MM.1S (cell line): ENCODE data around the gene UNC13B.

Experiments
- CTCF ChIP-seq: fragments of 300-600 bp; sonication (generic); IDR thresholded peaks from 2 replicates; pipeline ENCODE4 v1.5.1; 2016; ENCODE audit warnings: antibody characterized with exemption, low read length, mixed read lengths
- EZH2 ChIP-seq: fragments of 300-600 bp; sonication (generic); optimal IDR thresholded peaks from 2 replicates; pipeline ENCODE3; 2017; ENCODE audit warnings: low read depth, mild to moderate bottlenecking, antibody characterized with exemption, low read length, mixed read lengths

DNA sequence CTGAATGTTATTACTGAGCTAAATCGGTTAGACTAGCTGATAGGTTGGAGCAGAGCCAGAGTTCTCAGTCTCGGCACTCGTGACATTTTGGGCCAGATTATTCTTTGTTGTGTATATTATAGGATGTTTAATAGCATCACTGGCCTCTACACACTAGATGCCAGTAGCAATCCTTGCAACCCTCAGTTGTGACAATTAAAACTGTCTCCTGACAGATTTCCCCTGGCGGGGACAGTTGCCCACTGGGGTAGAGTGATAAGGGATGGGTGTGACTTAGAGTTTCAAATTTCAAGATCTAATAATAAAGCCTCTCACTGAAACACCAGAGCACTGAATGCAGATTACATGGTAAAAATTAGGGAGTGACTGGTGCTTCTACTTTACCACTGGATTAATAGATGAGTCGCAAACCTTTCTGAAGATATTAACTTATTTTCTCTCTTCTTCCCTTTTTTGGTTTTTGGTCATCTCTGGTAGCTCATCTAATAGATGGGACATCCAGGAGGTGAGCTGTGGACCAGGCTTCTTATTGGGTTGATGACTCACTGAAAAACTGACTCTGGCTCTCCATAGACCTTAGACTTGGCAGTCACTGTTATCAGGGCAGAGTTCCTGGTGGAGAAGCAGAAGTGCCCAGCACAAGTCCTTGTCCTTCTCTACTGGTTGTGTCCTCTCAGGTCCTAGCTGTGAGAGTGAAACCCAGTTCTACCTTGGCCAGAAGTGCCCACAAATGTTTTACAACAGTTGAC is 150.3 kb downstream of the UNC13B start:
- no peak for TF ChIP-seq CTCF
- TF ChIP-seq EZH2 = no peak
